GM19023 (cell line): ENCODE results near the gene BRICD5.

Experiments used
- ATAC-seq: cut with Tn5 transposase; IDR thresholded peaks from one replicate; pipeline ENCODE4 v1.9.1; 2021; ENCODE audit warnings: mild to moderate bottlenecking, moderate library complexity; ENCODE audit not compliant: unreplicated experiment

The BRICD5 gene

GRCh38 chr16:2199621-2200139 is 11.0 kb downstream of the BRICD5 start:
- no peak for ATAC-seq

- no peak for ATAC-seq
Observed at GRCh38 chr16:2199095-2199494, 11.6 kb downstream of the BRICD5 start.

- ATAC-seq: no peak
Observed at GRCh38 chr16:2198283-2198682, 12.4 kb downstream of the BRICD5 start.

GRCh38 chr16:2197765-2198164 is 12.9 kb downstream of the BRICD5 start:
- no peak for ATAC-seq

GRCh38 chr16:2196981-2197511 is 13.6 kb downstream of the BRICD5 start:
- ATAC-seq: no peak

GRCh38 chr16:2196162-2196980 is 14.3 kb downstream of the BRICD5 start, which contains the start of gene CASKIN1:
Gene CASKIN1 (minus strand): TSS chr16:2196605. CDS start chr16:2196432, 173 bp downstream.
- ATAC-seq: no peak

GRCh38 chr16:2195322-2196161 is 15.1 kb downstream of the BRICD5 start:
- no peak for ATAC-seq

- no peak for ATAC-seq
Observed at GRCh38 chr16:2194852-2195321, 15.8 kb downstream of the BRICD5 start.

- ATAC-seq: no peak
Observed at GRCh38 chr16:2194166-2194834, 16.4 kb downstream of the BRICD5 start.

- ATAC-seq: no peak
Observed at GRCh38 chr16:2191446-2191706, 19.3 kb downstream of the BRICD5 start.

- no peak for ATAC-seq
Observed at GRCh38 chr16:2190659-2191445, 19.8 kb downstream of the BRICD5 start.

GRCh38 chr16:2190002-2190658 is 20.5 kb downstream of the BRICD5 start:
- ATAC-seq: no peak

GRCh38 chr16:2189252-2189893 is 21.3 kb downstream of the BRICD5 start:
- no peak for ATAC-seq

GRCh38 chr16:2188395-2188794 is 22.3 kb downstream of the BRICD5 start:
- no peak for ATAC-seq

GRCh38 chr16:2187212-2187611 is 23.5 kb downstream of the BRICD5 start:
- no peak for ATAC-seq

- ATAC-seq: no peak
Observed at GRCh38 chr16:2186505-2186904, 24.2 kb downstream of the BRICD5 start.

- no peak for ATAC-seq
Observed at GRCh38 chr16:2186064-2186463, 24.6 kb downstream of the BRICD5 start.

GRCh38 chr16:2184962-2185361 is 25.7 kb downstream of the BRICD5 start:
- no peak for ATAC-seq

- ATAC-seq: no peak
Observed at GRCh38 chr16:2184346-2184745, 26.3 kb downstream of the BRICD5 start.
